ENCODE results near the gene LCT.

LCT gene

GRCh38 chr2:135775420-135775819 lies 61.6 kb downstream of the LCT start (continued):
- TF ChIP-seq CTCF (tag by site-specific recombination; IDR thresholded peaks at IDR 0.05) (no peak), ZNF274 (IDR thresholded peaks at IDR 0.05; ENCODE audit: low read length) (no peak), ZNF274 (tag by site-specific recombination; IDR thresholded peaks at IDR 0.05; ENCODE audit: borderline replicate concordance) (no peak), ZNF530 (tag by site-specific recombination; IDR thresholded peaks at IDR 0.05; ENCODE audit: low read depth) (no peak), ZBTB44 (tag by site-specific recombination; IDR thresholded peaks at IDR 0.05) (no peak), ZSCAN16 (tag by site-specific recombination; IDR thresholded peaks at IDR 0.05) (no peak), ZNF654 (tag by site-specific recombination; IDR thresholded peaks at IDR 0.05; ENCODE audit: low read depth) (no peak), SP3 (tag by site-specific recombination; IDR thresholded peaks at IDR 0.05) (no peak), ZNF37A (tag by site-specific recombination; IDR thresholded peaks at IDR 0.05) (no peak)

DNA sequence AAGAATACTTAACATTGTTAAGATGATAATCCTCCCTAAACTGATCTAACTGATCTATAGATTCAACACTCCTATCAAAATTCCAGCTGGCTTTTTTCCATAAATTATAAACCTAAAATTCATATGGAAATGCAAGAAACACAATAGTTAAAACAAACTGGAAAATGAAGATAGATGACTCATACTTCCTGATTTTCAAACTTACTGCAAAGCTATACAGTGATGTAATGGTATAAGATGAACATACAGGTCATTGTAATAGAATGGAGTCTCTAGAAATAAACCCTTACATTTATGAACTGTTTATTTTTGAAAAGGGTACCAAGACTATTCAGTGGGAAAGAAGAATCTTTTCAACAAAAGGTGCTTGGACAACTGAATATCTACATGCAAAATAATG lies 63.1 kb downstream of the LCT start:
- TF ChIP-seq ZNF488 (tag by site-specific recombination; IDR thresholded peaks at IDR 0.05), result no peak
- TF ChIP-seq ZNF629 (tag by site-specific recombination; IDR thresholded peaks at IDR 0.05), result peak; percentile 39; the same call in 1 of the 2 replicates
- TF ChIP-seq TRIM28 (IDR thresholded peaks at IDR 0.05; ENCODE audit: borderline replicate concordance, low read length), result no peak
- TF ChIP-seq SALL2 (tag by site-specific recombination; IDR thresholded peaks at IDR 0.05; ENCODE audit: borderline replicate concordance), result no peak
- no peak for TF ChIP-seq ZNF16 (tag by site-specific recombination; IDR thresholded peaks at IDR 0.05; ENCODE audit: low read depth)
- TF ChIP-seq ELK4 (IDR thresholded peaks at IDR 0.05; ENCODE audit: borderline replicate concordance, low read depth, low read length), result no peak
- TF ChIP-seq ATF2 (tag by site-specific recombination; IDR thresholded peaks at IDR 0.05; ENCODE audit: low read depth), result peak; percentile 43; the same call in 1 of the 2 replicates
- TF ChIP-seq ZNF214 (tag by site-specific recombination; IDR thresholded peaks at IDR 0.05; ENCODE audit: borderline replicate concordance), result no peak
- no peak for TF ChIP-seq ZNF391 (tag by site-specific recombination; IDR thresholded peaks at IDR 0.05; ENCODE audit: borderline replicate concordance, low read depth)
- TF ChIP-seq, protein P1, sequence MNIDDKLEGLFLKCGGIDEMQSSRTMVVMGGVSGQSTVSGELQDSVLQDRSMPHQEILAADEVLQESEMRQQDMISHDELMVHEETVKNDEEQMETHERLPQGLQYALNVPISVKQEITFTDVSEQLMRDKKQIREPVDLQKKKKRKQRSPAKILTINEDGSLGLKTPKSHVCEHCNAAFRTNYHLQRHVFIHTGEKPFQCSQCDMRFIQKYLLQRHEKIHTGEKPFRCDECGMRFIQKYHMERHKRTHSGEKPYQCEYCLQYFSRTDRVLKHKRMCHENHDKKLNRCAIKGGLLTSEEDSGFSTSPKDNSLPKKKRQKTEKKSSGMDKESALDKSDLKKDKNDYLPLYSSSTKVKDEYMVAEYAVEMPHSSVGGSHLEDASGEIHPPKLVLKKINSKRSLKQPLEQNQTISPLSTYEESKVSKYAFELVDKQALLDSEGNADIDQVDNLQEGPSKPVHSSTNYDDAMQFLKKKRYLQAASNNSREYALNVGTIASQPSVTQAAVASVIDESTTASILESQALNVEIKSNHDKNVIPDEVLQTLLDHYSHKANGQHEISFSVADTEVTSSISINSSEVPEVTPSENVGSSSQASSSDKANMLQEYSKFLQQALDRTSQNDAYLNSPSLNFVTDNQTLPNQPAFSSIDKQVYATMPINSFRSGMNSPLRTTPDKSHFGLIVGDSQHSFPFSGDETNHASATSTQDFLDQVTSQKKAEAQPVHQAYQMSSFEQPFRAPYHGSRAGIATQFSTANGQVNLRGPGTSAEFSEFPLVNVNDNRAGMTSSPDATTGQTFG (tag by site-specific recombination; IDR thresholded peaks at IDR 0.05; ENCODE audit: borderline replicate concordance), result no peak
- no peak for TF ChIP-seq ZNF324 (tag by site-specific recombination; IDR thresholded peaks at IDR 0.05)
- TF ChIP-seq KLF8 (tag by site-specific recombination; IDR thresholded peaks at IDR 0.05), result no peak
- no peak for TF ChIP-seq MYNN (tag by site-specific recombination; IDR thresholded peaks at IDR 0.05; ENCODE audit: borderline replicate concordance)
- no peak for TF ChIP-seq ZNF146 (tag by site-specific recombination; IDR thresholded peaks at IDR 0.05)
- TF ChIP-seq, protein P2, sequence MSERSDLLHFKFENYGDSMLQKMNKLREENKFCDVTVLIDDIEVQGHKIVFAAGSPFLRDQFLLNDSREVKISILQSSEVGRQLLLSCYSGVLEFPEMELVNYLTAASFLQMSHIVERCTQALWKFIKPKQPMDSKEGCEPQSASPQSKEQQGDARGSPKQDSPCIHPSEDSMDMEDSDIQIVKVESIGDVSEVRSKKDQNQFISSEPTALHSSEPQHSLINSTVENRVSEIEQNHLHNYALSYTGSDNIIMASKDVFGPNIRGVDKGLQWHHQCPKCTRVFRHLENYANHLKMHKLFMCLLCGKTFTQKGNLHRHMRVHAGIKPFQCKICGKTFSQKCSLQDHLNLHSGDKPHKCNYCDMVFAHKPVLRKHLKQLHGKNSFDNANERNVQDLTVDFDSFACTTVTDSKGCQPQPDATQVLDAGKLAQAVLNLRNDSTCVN (tag by site-specific recombination; optimal IDR thresholded peaks at IDR 0.05), result no peak
- no peak for TF ChIP-seq OSR2 (tag by site-specific recombination; IDR thresholded peaks at IDR 0.05)
- no peak for TF ChIP-seq ZNF274 (IDR thresholded peaks at IDR 0.05; ENCODE audit: low read length)
- no peak for TF ChIP-seq ZNF274 (tag by site-specific recombination; IDR thresholded peaks at IDR 0.05; ENCODE audit: borderline replicate concordance)
- Histone ChIP-seq H3K27ac (ENCODE audit: extremely low read depth, low read depth, low read length) (no peak overlapping the region), H3K4me1 (ENCODE audit: control insufficient read depth, insufficient read depth, low read length) (no peaks in the 10 kb centered on the region), H3K36me3 (ENCODE audit: control insufficient read depth in 2 of 2, insufficient read depth in 1 of 2, low read length in 2 of 2) (peaks cover 83 to 95% of the 10 kb centered on the region in 2 experiments), H3K9me3 (ENCODE audit: control insufficient read depth, insufficient read depth, low read depth, low read length) (no peaks in the 10 kb centered on the region), H3K4me3 (ENCODE audit: low read depth, low read length) (no peak overlapping the region)
- POLR2A ChIA-PET, result no interaction called here
- CTCF ChIA-PET, result interaction anchor here (0.6 kb wide), 1 partner anchor 585 kb away, joined by 3 read pairs; no protein-coding TSS in a partner anchor
